Erythroblast (primary cell): ENCODE results near the gene TLX3.

Source experiments
- GATA1 ChIP-seq: IDR thresholded peaks from 2 replicates; pipeline ENCODE4 v1.6.1; 2011; ENCODE audit warnings: low read depth, mild to moderate bottlenecking, control low read depth, low read length, moderate library complexity
- POLR2A ChIP-seq: IDR thresholded peaks from 2 replicates; pipeline ENCODE4 v1.6.1; 2011; ENCODE audit warnings: mild to moderate bottlenecking, low read length

DNA sequence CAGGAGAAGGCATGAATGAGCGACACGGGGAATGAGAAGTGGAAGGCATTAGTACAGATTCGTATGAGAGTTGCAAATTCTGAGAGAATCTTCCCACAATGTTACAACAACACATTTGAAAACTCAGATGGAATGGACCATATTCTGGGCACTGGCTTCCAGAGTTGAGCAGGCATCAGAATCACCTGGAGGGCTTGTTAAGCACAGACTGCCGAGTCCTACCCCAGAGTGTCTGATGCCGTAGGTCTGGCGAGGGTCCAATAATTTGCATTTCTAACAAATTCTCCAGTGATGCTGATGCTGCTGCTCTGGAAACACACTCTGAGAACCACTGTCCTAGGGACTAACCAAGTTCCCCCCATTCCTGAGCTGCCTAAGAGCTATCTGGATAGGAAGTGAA is 2.9 kb upstream of the TLX3 start:
- TF ChIP-seq POLR2A (no peak), GATA1 (no peak)
